ENCODE measurements around the gene STBD1. TPM values are rescaled to one million over a fixed set of nuclear protein-coding genes. Genes with fewer than 3 reads are reported as not detected.

STBD1 gene
- polyA plus RNA-seq, 1 of the 3 experiments (the other 2 are of a cell fraction): 1.6 TPM

- TF ChIP-seq EP300 (IDR thresholded peaks at IDR 0.05; ENCODE audit: borderline replicate concordance in 1 of 2, low read depth in 1 of 2, low read length in 1 of 2): peak in 1 of 2 experiments; percentile 55; a peak in 1 of 4 replicates
- no peak for TF ChIP-seq NRF1 (IDR thresholded peaks at IDR 0.05; ENCODE audit: low read depth, low read length)
- TF ChIP-seq IRF3 (IDR thresholded peaks at IDR 0.05; ENCODE audit: low read depth, low read length): no peak
- no peak for TF ChIP-seq RFX5 (IDR thresholded peaks at IDR 0.05; ENCODE audit: low read length)
- peak; percentile 79 for TF ChIP-seq TCF12 (IDR thresholded peaks at IDR 0.05)
- no peak for TF ChIP-seq FOXJ3 (CRISPR knock-in tag; IDR thresholded peaks at IDR 0.05)
- TF ChIP-seq GATA2 (CRISPR knock-in tag; IDR thresholded peaks at IDR 0.05): no peak
- no peak for TF ChIP-seq RCOR1 (IDR thresholded peaks at IDR 0.05; ENCODE audit: low read length)
- peak; percentile 51; the same call in 1 of the 2 replicates for TF ChIP-seq MEF2A (IDR thresholded peaks at IDR 0.05; ENCODE audit: borderline replicate concordance, low read depth)
- TF ChIP-seq SMC3 (IDR thresholded peaks at IDR 0.05; ENCODE audit: low read depth, low read length): no peak
- no peak for TF ChIP-seq SIN3A (IDR thresholded peaks at IDR 0.05; ENCODE audit: borderline replicate concordance, low read depth, low read length)
- no peak for TF ChIP-seq MXI1 (IDR thresholded peaks at IDR 0.05; ENCODE audit: low read depth, low read length)
These were observed 5.3 kb upstream of the STBD1 start (continued) for GRCh38 chr4:76301068-76301774.

GRCh38 chr4:76301775-76302162 is 4.8 kb upstream of the STBD1 start:
- 31% methylated on average over 1 of the region's 1 CpG for WGBS (ENCODE audit: low lambda C conversion rate)

More at GRCh38 chr4:76301775-76302162, 4.8 kb upstream of the STBD1 start:
- Histone ChIP-seq H3K4me3 (ENCODE audit: low read depth in 2 of 2, low read length in 1 of 2) (no peak overlapping the region), H3F3A (replicated peaks; ENCODE audit: insufficient read depth) (peaks cover 19% of the 10 kb centered on the region), H3K27me3 (ENCODE audit: insufficient read depth) (no peaks in the 10 kb centered on the region), H3K36me3 (replicated peaks in 1 of 2; ENCODE audit: control insufficient read depth in 1 of 2, insufficient read depth in 2 of 2, low read length in 1 of 2) (peaks cover 0 to 4% of the 10 kb centered on the region in 2 experiments), H3K27ac (ENCODE audit: low read depth in 2 of 2, low read length in 1 of 2) (peak overlapping the region; percentile 39 to 69; a peak in 3 of 4 replicates), H3K9ac (no peak overlapping the region), H3K9me3 (0 out of 2 replicates have a peak, but pooled peaks cover 4% of the 10 kb centered on the region), H3K4me1 (ENCODE audit: control insufficient read depth in 1 of 2, insufficient read depth in 2 of 2, low read depth in 1 of 2, low read length in 1 of 2) (peaks cover 8 to 10% of the 10 kb centered on the region in 2 experiments; a peak in 2 of 4 replicates), H2AFZ (ENCODE audit: low read depth) (no peak overlapping the region), H3K79me2 (ENCODE audit: insufficient read depth) (peaks cover 9% of the 10 kb centered on the region; the same call in 1 of the 2 replicates), H3K9me2 (no peaks in the 10 kb centered on the region), H4K20me1 (ENCODE audit: insufficient read depth) (no peaks in the 10 kb centered on the region), H3K4me2 (peak overlapping the region; percentile 47; the same call in 1 of the 2 replicates)
- ChIA-PET POLR2A (no interaction called here), CTCF (interaction anchor here (1.6 kb wide), 2 partner anchors 76 to 123 kb away, joined by 5 to 9 read pairs; no protein-coding TSS in a partner anchor)
- no peak for DNase-seq
- TF ChIP-seq FOXM1 (IDR thresholded peaks at IDR 0.05; ENCODE audit: low read depth) (no peak), MEF2A (IDR thresholded peaks at IDR 0.05; ENCODE audit: borderline replicate concordance, low read depth) (no peak), USF2 (IDR thresholded peaks at IDR 0.05; ENCODE audit: borderline replicate concordance, low read depth, low read length) (no peak)
